Measurements from ENCODE around the gene TTLL11. TPM values are rescaled to one million over a fixed set of nuclear protein-coding genes. Genes with fewer than 3 reads are reported as not detected.

TTLL11 gene
- total RNA-seq, 1 experiment from 2014 or later, result 13.6 TPM

DNA sequence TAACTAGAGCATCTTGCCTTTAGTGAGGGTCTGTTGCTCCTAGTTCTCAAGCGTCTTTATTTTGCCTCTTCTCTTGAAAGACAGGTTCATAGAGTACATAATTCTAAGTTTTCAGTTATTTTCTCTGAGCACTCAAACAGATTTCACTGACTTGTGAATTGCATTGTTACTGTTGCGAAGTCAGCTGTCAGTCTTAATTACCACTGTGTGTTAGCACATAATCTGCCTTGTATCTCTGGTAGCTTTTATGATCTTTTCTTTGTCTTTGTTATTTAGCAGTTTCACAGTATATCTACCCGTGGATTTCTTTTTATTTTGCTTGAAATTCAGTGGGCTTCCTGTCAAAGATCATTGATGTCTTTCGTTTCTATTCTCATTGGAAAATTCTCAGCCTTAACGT is 192.9 kb downstream of the TTLL11 start:
- Mint-ChIP-seq H3K4me3 (ENCODE audit: unreplicated experiment) (no peak overlapping the region), H3K27me3 (ENCODE audit: insufficient read depth, unreplicated experiment) (no peaks in the 10 kb centered on the region), H3K9me3 (ENCODE audit: unreplicated experiment) (peaks cover 12% of the 10 kb centered on the region), H3K36me3 (ENCODE audit: insufficient read depth, unreplicated experiment) (peaks cover 7% of the 10 kb centered on the region), H3K4me1 (ENCODE audit: insufficient read depth, unreplicated experiment) (no peaks in the 10 kb centered on the region), H3K27ac (ENCODE audit: low read depth, unreplicated experiment) (no peak overlapping the region)
- no peak for DNase-seq (ENCODE audit: unreplicated experiment)
- TF ChIP-seq CTCF (IDR thresholded peaks at IDR 0.05; ENCODE audit: unreplicated experiment), result no peak
- BruUV-seq (replicated peaks), result no TSS peak
- intact Hi-C loops (cut with micrococcal nuclease), result no loop called here
- ChIA-PET POLR2A (no interaction called here), CTCF (interaction anchor here (0.8 kb wide), 1 partner anchor 13 kb away, joined by 4 read pairs; no protein-coding TSS in a partner anchor)

DNA sequence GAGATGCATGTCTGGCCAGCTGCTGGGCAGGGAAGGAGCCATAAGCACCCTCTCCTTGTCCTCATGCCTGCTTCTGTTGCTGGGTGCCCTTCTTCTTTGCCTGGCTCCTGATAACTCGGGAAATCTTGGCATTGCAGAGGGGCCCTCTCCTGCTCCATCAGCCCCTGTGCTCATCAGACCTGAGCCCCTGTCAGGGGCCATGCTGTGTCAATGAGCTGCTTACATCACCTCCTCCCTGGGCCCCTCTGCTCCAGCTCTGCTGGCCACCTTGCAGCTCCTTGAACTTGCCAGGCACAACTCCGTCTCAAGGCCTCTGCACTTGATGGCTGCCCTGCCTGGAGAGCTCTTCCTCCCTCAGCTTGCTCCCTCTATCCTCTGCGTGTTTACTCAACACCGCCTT is 194.3 kb downstream of the TTLL11 start:
- H3K36me3 Mint-ChIP-seq (ENCODE audit: insufficient read depth, unreplicated experiment), result peaks cover 7% of the 10 kb centered on the region
- ChIA-PET CTCF (no interaction called here), POLR2A (no interaction called here)
- DNase-seq (ENCODE audit: unreplicated experiment), result no peak
- H3K9me3 Mint-ChIP-seq (ENCODE audit: unreplicated experiment), result peaks cover 12% of the 10 kb centered on the region
- H3K27ac Mint-ChIP-seq (ENCODE audit: low read depth, unreplicated experiment), result no peak overlapping the region
- intact Hi-C loops (cut with micrococcal nuclease), result no loop called here
- H3K27me3 Mint-ChIP-seq (ENCODE audit: insufficient read depth, unreplicated experiment), result no peaks in the 10 kb centered on the region
- BruUV-seq (replicated peaks), result no TSS peak
- no peaks in the 10 kb centered on the region for H3K4me1 Mint-ChIP-seq (ENCODE audit: insufficient read depth, unreplicated experiment)
- no peak for TF ChIP-seq CTCF (IDR thresholded peaks at IDR 0.05; ENCODE audit: unreplicated experiment)
- H3K4me3 Mint-ChIP-seq (ENCODE audit: unreplicated experiment), result no peak overlapping the region

- no peak overlapping the region for H3K4me3 Mint-ChIP-seq (ENCODE audit: unreplicated experiment)
- no peak for TF ChIP-seq CTCF (IDR thresholded peaks at IDR 0.05; ENCODE audit: unreplicated experiment)
- no peak for DNase-seq (ENCODE audit: unreplicated experiment)
- H3K9me3 Mint-ChIP-seq (ENCODE audit: unreplicated experiment), result peaks cover 12% of the 10 kb centered on the region
- ChIA-PET POLR2A (no interaction called here), CTCF (interaction anchor here (0.9 kb wide), 1 partner anchor 34 kb away, joined by 3 read pairs; no protein-coding TSS in a partner anchor)
- no peak overlapping the region for H3K27ac Mint-ChIP-seq (ENCODE audit: low read depth, unreplicated experiment)
- H3K27me3 Mint-ChIP-seq (ENCODE audit: insufficient read depth, unreplicated experiment), result no peaks in the 10 kb centered on the region
- H3K36me3 Mint-ChIP-seq (ENCODE audit: insufficient read depth, unreplicated experiment), result peaks cover 7% of the 10 kb centered on the region
- no TSS peak for BruUV-seq (replicated peaks)
- no peaks in the 10 kb centered on the region for H3K4me1 Mint-ChIP-seq (ENCODE audit: insufficient read depth, unreplicated experiment)
- intact Hi-C loops (cut with micrococcal nuclease), result no loop called here
Measured at GRCh38 chr9:121897140-121897539, 196.0 kb downstream of the TTLL11 start.

- H3K27ac Mint-ChIP-seq (ENCODE audit: low read depth, unreplicated experiment), result no peak overlapping the region
- no peak for DNase-seq (ENCODE audit: unreplicated experiment)
- peaks cover 7% of the 10 kb centered on the region for H3K36me3 Mint-ChIP-seq (ENCODE audit: insufficient read depth, unreplicated experiment)
- H3K4me3 Mint-ChIP-seq (ENCODE audit: unreplicated experiment), result no peak overlapping the region
- CTCF ChIA-PET, result interaction anchor here (0.9 kb wide), 1 partner anchor 34 kb away, joined by 3 read pairs; no protein-coding TSS in a partner anchor
- no peaks in the 10 kb centered on the region for H3K27me3 Mint-ChIP-seq (ENCODE audit: insufficient read depth, unreplicated experiment)
- no TSS peak for BruUV-seq (replicated peaks)
- no peak for TF ChIP-seq CTCF (IDR thresholded peaks at IDR 0.05; ENCODE audit: unreplicated experiment)
- peaks cover 12% of the 10 kb centered on the region for H3K9me3 Mint-ChIP-seq (ENCODE audit: unreplicated experiment)
- intact Hi-C loops (cut with micrococcal nuclease), result no loop called here
- H3K4me1 Mint-ChIP-seq (ENCODE audit: insufficient read depth, unreplicated experiment), result no peaks in the 10 kb centered on the region
- POLR2A ChIA-PET, result no interaction called here
Measured at GRCh38 chr9:121896545-121896943, 196.6 kb downstream of the TTLL11 start.
